Tibial nerve (tissue), 4 donors: ENCODE results near the gene MAP1A.

ENCODE experiments used
- EP300 ChIP-seq, 2 donors: sonication (generic); formaldehyde crosslinking; IDR thresholded peaks; one replicate each; pipeline ENCODE4 v1.6.1; 2017; ENCODE audit warnings: antibody characterized with exemption in 2 of 2, mild to moderate bottlenecking in 1 of 2
- POLR2A ChIP-seq, 2 donors: fragments of 450-650 bp; IDR thresholded peaks; one replicate each; pipeline ENCODE4 v1.6.1; 2017; ENCODE audit warnings: antibody characterized with exemption in 2 of 2, mild to moderate bottlenecking in 2 of 2, moderate library complexity in 2 of 2
- TF ChIP-seq, protein P1 (sequence below), 5 experiments: fragments of 200-600 bp in 3 of 5; fragments of 450-650 bp in 2 of 5; sonication (generic) in 3 of 5; IDR thresholded peaks; one replicate each; pipeline ENCODE4 v1.5.1; 2016 to 2019; ENCODE audit warnings: antibody characterized with exemption in 5 of 5, mild to moderate bottlenecking in 3 of 5, moderate library complexity in 2 of 5

DNA sequence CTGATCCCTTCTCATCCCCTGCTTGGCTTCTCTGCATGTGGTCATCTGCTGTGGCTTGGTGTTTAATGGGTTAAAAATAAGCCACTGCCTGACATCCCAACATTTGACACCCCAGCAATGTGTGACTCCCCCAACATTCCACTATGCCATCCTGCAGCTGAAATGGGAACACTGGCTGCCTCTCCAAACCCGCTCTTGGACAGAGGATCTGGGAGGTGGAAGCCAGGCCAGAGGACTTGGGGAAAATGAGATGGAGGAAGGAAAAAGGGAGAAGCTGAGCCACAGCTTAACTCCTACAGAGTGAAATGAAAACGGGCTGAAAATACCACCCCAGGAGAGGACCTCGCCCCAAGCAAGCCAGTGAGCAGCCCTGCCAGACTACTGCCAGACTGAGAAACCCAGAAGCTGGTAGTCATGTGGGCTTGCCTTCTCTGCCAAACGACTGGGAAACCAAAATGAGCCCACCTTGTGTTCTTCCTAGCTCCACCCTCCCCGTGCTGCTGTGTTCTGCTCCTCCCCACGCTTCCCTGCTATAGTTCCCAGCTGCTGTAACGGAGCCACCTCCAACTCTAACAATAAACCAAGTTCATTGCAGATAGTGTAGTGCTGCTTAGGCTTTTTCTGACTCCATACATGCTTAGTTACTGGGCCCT lies 13.7 kb downstream of the MAP1A start:
- TF ChIP-seq, protein P1, sequence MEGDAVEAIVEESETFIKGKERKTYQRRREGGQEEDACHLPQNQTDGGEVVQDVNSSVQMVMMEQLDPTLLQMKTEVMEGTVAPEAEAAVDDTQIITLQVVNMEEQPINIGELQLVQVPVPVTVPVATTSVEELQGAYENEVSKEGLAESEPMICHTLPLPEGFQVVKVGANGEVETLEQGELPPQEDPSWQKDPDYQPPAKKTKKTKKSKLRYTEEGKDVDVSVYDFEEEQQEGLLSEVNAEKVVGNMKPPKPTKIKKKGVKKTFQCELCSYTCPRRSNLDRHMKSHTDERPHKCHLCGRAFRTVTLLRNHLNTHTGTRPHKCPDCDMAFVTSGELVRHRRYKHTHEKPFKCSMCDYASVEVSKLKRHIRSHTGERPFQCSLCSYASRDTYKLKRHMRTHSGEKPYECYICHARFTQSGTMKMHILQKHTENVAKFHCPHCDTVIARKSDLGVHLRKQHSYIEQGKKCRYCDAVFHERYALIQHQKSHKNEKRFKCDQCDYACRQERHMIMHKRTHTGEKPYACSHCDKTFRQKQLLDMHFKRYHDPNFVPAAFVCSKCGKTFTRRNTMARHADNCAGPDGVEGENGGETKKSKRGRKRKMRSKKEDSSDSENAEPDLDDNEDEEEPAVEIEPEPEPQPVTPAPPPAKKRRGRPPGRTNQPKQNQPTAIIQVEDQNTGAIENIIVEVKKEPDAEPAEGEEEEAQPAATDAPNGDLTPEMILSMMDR (IDR thresholded peaks at IDR 0.05) = no peak
- TF ChIP-seq POLR2A (IDR thresholded peaks at IDR 0.05) (no peak), EP300 (IDR thresholded peaks at IDR 0.05) (no peak)
